DOHH2 (cell line): ENCODE results near the gene CTNNA2.

Source experiments
- EZH2phosphoT487 ChIP-seq: fragments of 200-600 bp; sonication (generic); IDR thresholded peaks from 2 replicates; pipeline ENCODE4 v1.6.1; 2017; ENCODE audit warnings: borderline replicate concordance, mild to moderate bottlenecking, antibody characterized with exemption, low read length, moderate library complexity, mixed read lengths
- TF ChIP-seq, protein P1 (sequence below): fragments of 200-600 bp; sonication (generic); IDR thresholded peaks from one replicate; pipeline ENCODE4 v1.5.1; 2014; ENCODE audit warnings: antibody characterized with exemption, mild to moderate bottlenecking, low read depth, low read length; ENCODE audit not compliant: poor library complexity, severe bottlenecking

DNA sequence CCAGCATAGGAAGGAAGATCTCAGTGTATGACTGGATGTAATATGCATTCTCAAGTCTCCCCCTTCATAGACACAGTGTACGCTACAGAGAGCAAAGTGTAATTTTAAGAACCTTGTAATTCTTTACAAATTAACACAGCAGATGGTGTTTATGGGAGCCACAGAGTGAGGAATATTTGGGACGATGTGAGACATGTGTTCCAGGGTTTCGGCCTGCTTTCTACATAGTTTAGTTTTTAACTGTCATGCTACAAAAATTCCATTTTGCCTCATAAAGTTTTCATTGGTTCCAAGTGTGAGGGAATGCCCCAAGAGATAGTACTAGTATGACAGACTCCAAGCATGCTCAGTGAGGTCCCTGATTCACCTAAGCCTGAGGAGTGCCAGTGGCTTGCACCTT lies 867.9 kb downstream of the CTNNA2 start:
- TF ChIP-seq, protein P1, sequence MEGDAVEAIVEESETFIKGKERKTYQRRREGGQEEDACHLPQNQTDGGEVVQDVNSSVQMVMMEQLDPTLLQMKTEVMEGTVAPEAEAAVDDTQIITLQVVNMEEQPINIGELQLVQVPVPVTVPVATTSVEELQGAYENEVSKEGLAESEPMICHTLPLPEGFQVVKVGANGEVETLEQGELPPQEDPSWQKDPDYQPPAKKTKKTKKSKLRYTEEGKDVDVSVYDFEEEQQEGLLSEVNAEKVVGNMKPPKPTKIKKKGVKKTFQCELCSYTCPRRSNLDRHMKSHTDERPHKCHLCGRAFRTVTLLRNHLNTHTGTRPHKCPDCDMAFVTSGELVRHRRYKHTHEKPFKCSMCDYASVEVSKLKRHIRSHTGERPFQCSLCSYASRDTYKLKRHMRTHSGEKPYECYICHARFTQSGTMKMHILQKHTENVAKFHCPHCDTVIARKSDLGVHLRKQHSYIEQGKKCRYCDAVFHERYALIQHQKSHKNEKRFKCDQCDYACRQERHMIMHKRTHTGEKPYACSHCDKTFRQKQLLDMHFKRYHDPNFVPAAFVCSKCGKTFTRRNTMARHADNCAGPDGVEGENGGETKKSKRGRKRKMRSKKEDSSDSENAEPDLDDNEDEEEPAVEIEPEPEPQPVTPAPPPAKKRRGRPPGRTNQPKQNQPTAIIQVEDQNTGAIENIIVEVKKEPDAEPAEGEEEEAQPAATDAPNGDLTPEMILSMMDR, result no peak
- no peak for TF ChIP-seq EZH2phosphoT487
